H9 (cell line): Measurements from ENCODE around the gene DUS1L. TPM values are rescaled to one million over a fixed set of nuclear protein-coding genes. Genes with fewer than 3 reads are reported as not detected.

Source experiments
- DNase-seq: peaks from one replicate; pipeline ENCODE4 v3.0.0-alpha.2; 2017
- H2AFZ ChIP-seq: one replicate; pipeline ENCODE4 v1.6.1; 2013; ENCODE audit warnings: mild to moderate bottlenecking, low read length, control low read depth, moderate library complexity
- H2AK5ac ChIP-seq: 2 replicates; pipeline ENCODE4 v1.6.1; 2013; ENCODE audit warnings: low read length, control low read depth, mixed read lengths; ENCODE audit not compliant: insufficient read length
- H2BK120ac ChIP-seq: one replicate; pipeline ENCODE4 v1.6.1; 2013; ENCODE audit warnings: low read depth, mild to moderate bottlenecking, low read length, control low read depth, inconsistent platforms; ENCODE audit not compliant: poor library complexity, severe bottlenecking
- H2BK12ac ChIP-seq: 2 replicates; pipeline ENCODE4 v1.6.1; 2013; ENCODE audit warnings: low read length, control low read depth, mixed read lengths, low read depth; ENCODE audit not compliant: insufficient read length
- H2BK15ac ChIP-seq: 2 replicates; pipeline ENCODE4 v1.6.1; 2013; ENCODE audit warnings: low read depth, low read length, control low read depth
- H2BK20ac ChIP-seq: one replicate; pipeline ENCODE4 v1.6.1; 2013; ENCODE audit warnings: low read depth, mild to moderate bottlenecking, low read length, control low read depth, inconsistent platforms; ENCODE audit not compliant: poor library complexity, severe bottlenecking
- H2BK5ac ChIP-seq: 2 replicates; pipeline ENCODE4 v1.6.1; 2013; ENCODE audit warnings: low read length, control low read depth, mixed read lengths; ENCODE audit not compliant: insufficient read length
- H3K14ac ChIP-seq: 2 replicates; pipeline ENCODE4 v1.6.1; 2013; ENCODE audit warnings: low read length, control low read depth; ENCODE audit not compliant: insufficient read depth
- H3K18ac ChIP-seq: 2 replicates; pipeline ENCODE4 v1.6.1; 2013; ENCODE audit warnings: low read depth, mild to moderate bottlenecking, mixed read lengths, low read length, control low read depth; ENCODE audit not compliant: insufficient read length
- H3K23ac ChIP-seq: 2 replicates; pipeline ENCODE4 v1.6.1; 2013; ENCODE audit warnings: low read length, control low read depth, mixed read lengths, low read depth; ENCODE audit not compliant: insufficient read length
- H3K23me2 ChIP-seq: 2 replicates; pipeline ENCODE4 v1.6.1; 2013; ENCODE audit warnings: low read depth, mild to moderate bottlenecking, mixed read lengths, low read length, control low read depth; ENCODE audit not compliant: insufficient read length, poor library complexity, severe bottlenecking
- H3K27ac ChIP-seq: 2 replicates; pipeline ENCODE4 v1.5.1; 2013; ENCODE audit warnings: low read length, control low read depth, mixed read lengths, low read depth; ENCODE audit not compliant: insufficient read length
- H3K27me3 ChIP-seq: 2 replicates; pipeline ENCODE4 v1.6.1; 2013; ENCODE audit warnings: low read length, control low read depth, inconsistent platforms; ENCODE audit not compliant: insufficient read depth
- H3K4ac ChIP-seq: 2 replicates; pipeline ENCODE4 v1.6.1; 2013; ENCODE audit warnings: low read depth, mild to moderate bottlenecking, control low read depth, inconsistent platforms, low read length, moderate library complexity
- H3K4me1 ChIP-seq: 2 replicates; pipeline ENCODE4 v1.6.1; 2013; ENCODE audit warnings: low read length, control low read depth, inconsistent platforms; ENCODE audit not compliant: insufficient read depth
- H3K4me2 ChIP-seq: 2 replicates; pipeline ENCODE4 v1.6.1; 2013; ENCODE audit warnings: low read length, control low read depth, mixed read lengths; ENCODE audit not compliant: insufficient read length, insufficient read depth
- H3K56ac ChIP-seq: 2 replicates; pipeline ENCODE4 v1.6.1; 2013; ENCODE audit warnings: low read depth, mild to moderate bottlenecking, mixed read lengths, low read length, control low read depth; ENCODE audit not compliant: insufficient read length
- H3K79me1 ChIP-seq: 2 replicates; pipeline ENCODE4 v1.6.1; 2013; ENCODE audit warnings: low read depth, mild to moderate bottlenecking, moderate library complexity, low read length, control low read depth, inconsistent platforms; ENCODE audit not compliant: insufficient read depth, poor library complexity, severe bottlenecking
- H3K79me2 ChIP-seq: 2 replicates; pipeline ENCODE4 v1.6.1; 2013; ENCODE audit warnings: low read length, control low read depth, inconsistent platforms; ENCODE audit not compliant: insufficient read depth
- H3K9ac ChIP-seq: 2 replicates; pipeline ENCODE4 v1.6.1; 2013; ENCODE audit warnings: low read length, control low read depth, mixed read lengths; ENCODE audit not compliant: insufficient read length; ENCODE audit errors: extremely low read depth
- H3K9me3 ChIP-seq: one replicate; pipeline ENCODE4 v1.6.1; 2013; ENCODE audit warnings: low read depth, low read length, inconsistent platforms; ENCODE audit not compliant: control insufficient read depth
- H3T11ph ChIP-seq: one replicate; pipeline ENCODE4 v1.6.1; 2013; ENCODE audit warnings: mild to moderate bottlenecking, low read length, control low read depth, inconsistent platforms
- H4K20me1 ChIP-seq: one replicate; pipeline ENCODE4 v1.6.1; 2013; ENCODE audit not compliant: control insufficient read depth, insufficient read length, insufficient read depth
- H4K5ac ChIP-seq: 2 replicates; pipeline ENCODE4 v1.6.1; 2013; ENCODE audit warnings: low read depth, mild to moderate bottlenecking, mixed read lengths, low read length, control low read depth; ENCODE audit not compliant: insufficient read length
- H4K8ac ChIP-seq: replicated peaks from 2 replicates; pipeline ENCODE4 v1.6.1; 2013; ENCODE audit warnings: low read length, control low read depth, mixed read lengths, low read depth; ENCODE audit not compliant: insufficient read length
- H4K91ac ChIP-seq: 2 replicates; pipeline ENCODE4 v1.6.1; 2013; ENCODE audit warnings: low read depth, mild to moderate bottlenecking, moderate library complexity, mixed read lengths, low read length, control low read depth; ENCODE audit not compliant: insufficient read length
- H3K27ac Mint-ChIP-seq, 3 experiments: 2 replicates in 2 of 3; 3 replicates in 1 of 3; pipeline ENCODE4 v1.8.0; 2020 to 2021; ENCODE audit warnings: mixed read lengths in 3 of 3, mild to moderate bottlenecking in 1 of 3, moderate library complexity in 1 of 3
- H3K27me3 Mint-ChIP-seq: 2 replicates; pipeline ENCODE4 v1.8.0; 2021; ENCODE audit warnings: low read depth, mild to moderate bottlenecking, moderate library complexity, mixed read lengths
- H3K36me3 Mint-ChIP-seq, 3 experiments: 2 replicates in 2 of 3; 3 replicates in 1 of 3; pipeline ENCODE4 v1.8.0; 2020 to 2021; ENCODE audit warnings: low read depth in 3 of 3, mixed read lengths in 3 of 3; ENCODE audit not compliant: insufficient read depth in 1 of 3
- H3K4me1 Mint-ChIP-seq, 2 experiments: 2 replicates each; pipeline ENCODE4 v1.8.0; 2020; ENCODE audit warnings: mixed read lengths in 2 of 2
- H3K4me3 Mint-ChIP-seq, 2 experiments: 2 replicates in 1 of 2; 3 replicates in 1 of 2; pipeline ENCODE4 v1.8.0; 2020 to 2021; ENCODE audit warnings: mild to moderate bottlenecking in 2 of 2, mixed read lengths in 2 of 2, moderate library complexity in 1 of 2
- H3K9me3 Mint-ChIP-seq, 2 experiments: 2 replicates in 1 of 2; 3 replicates in 1 of 2; pipeline ENCODE4 v1.8.0; 2020; ENCODE audit warnings: mild to moderate bottlenecking in 2 of 2, mixed read lengths in 2 of 2, moderate library complexity in 1 of 2
- CTCF ChIP-seq: fragments of 200-600 bp; sonication (generic); conservative IDR thresholded peaks from 3 replicates; pipeline ENCODE4 v1.8.0; 2021; ENCODE audit warnings: antibody characterized with exemption, mild to moderate bottlenecking
- WGBS: extraction: QIAGEN DNeasy Blood & Tissue Kit; methylation state at CpG from one replicate; pipeline ENCODE4 v1.1.7; 2013; ENCODE audit warnings: missing lambda C conversion rate, low lambda C conversion rate, mixed read lengths; ENCODE audit not compliant: insufficient read length; ENCODE audit errors: extremely low coverage; 5-methylcytosine and 5-hydroxymethylcytosine counted together
- total RNA-seq: library from RNA; stranded (reverse); gene quantifications from 2 replicates; pipeline ENCODE4 v1.2.1, GENCODE V29; 2021

The DUS1L gene
- total RNA-seq, 1 experiment from 2014 or later, result 103 TPM

- DNase-seq, result no peak
- no peak for TF ChIP-seq CTCF
Measured at GRCh38 chr17:82092995-82093751, 27.6 kb upstream of the DUS1L start.

More at GRCh38 chr17:82092995-82093751, 27.6 kb upstream of the DUS1L start:
- peaks cover 13% of the 10 kb centered on the region for H3K79me1 ChIP-seq
- no peak overlapping the region for H4K91ac ChIP-seq
- H3K23me2 ChIP-seq, result peaks cover 8% of the 10 kb centered on the region
- H4K20me1 ChIP-seq, result no peaks in the 10 kb centered on the region
- no peak overlapping the region for H3K4ac ChIP-seq
- no peak overlapping the region for H3K18ac ChIP-seq
- no peaks in the 10 kb centered on the region for H3K27me3 ChIP-seq
- no peak overlapping the region for H2BK5ac ChIP-seq
- WGBS, result no CpG with 5 or more reads among the region's 40 CpGs
- no peak overlapping the region for H2BK20ac ChIP-seq
- no peak overlapping the region for H2AFZ ChIP-seq
- H3K27me3 Mint-ChIP-seq, result no peaks in the 10 kb centered on the region
- H3K9me3 ChIP-seq, result no peaks in the 10 kb centered on the region
- no peak overlapping the region for H3K4me3 Mint-ChIP-seq
- H3K4me1 Mint-ChIP-seq, result peaks cover 1 to 10% of the 10 kb centered on the region in 2 experiments; a peak in 2 of 4 replicates
- H3T11ph ChIP-seq, result no peak overlapping the region
- no peak overlapping the region for H3K9ac ChIP-seq
- no peak overlapping the region for H2BK12ac ChIP-seq
- no peak overlapping the region for H3K56ac ChIP-seq
- H3K4me1 ChIP-seq, result no peaks in the 10 kb centered on the region
- H4K8ac ChIP-seq, result no peak overlapping the region
- no peak overlapping the region for H3K14ac ChIP-seq
- no peak overlapping the region for H3K27ac ChIP-seq
- no peak overlapping the region for H2BK120ac ChIP-seq
- no peak overlapping the region for H2AK5ac ChIP-seq
- no peak overlapping the region for H4K5ac ChIP-seq
- H2BK15ac ChIP-seq, result no peak overlapping the region
- H3K36me3 Mint-ChIP-seq, result peaks cover 21 to 63% (median 54%) of the 10 kb centered on the region in 3 experiments; a peak in 6 of 7 replicates
- no peaks in the 10 kb centered on the region for H3K9me3 Mint-ChIP-seq
- no peak overlapping the region for H3K4me2 ChIP-seq
- H3K23ac ChIP-seq, result no peak overlapping the region
- peak overlapping the region in 2 of 3 experiments; percentile 83 to 91; a peak in 2 of 7 replicates for H3K27ac Mint-ChIP-seq
- peaks cover 20% of the 10 kb centered on the region; the same call in 1 of the 2 replicates for H3K79me2 ChIP-seq
